Stomach (tissue), 9 donors: ENCODE data around the gene TLCD1. TPM values are rescaled to one million over a fixed set of nuclear protein-coding genes. Genes with fewer than 3 reads are reported as not detected.

Source experiments
- DNase-seq, 2 donors: peaks; one replicate each; pipeline versions ENCODE4 v3.0.0 to v3.0.0-alpha.2; 2013 to 2019
- H3K27ac ChIP-seq, 5 donors: fragments of 200-600 bp in 4 of 5; sonication (generic) in 4 of 5; one replicate each; pipeline ENCODE4 v1.5.1; 2013 to 2019; ENCODE audit warnings: mild to moderate bottlenecking in 1 of 5, moderate library complexity in 1 of 5
- H3K27me3 ChIP-seq, 3 donors: fragments of 200-600 bp; sonication (generic); one replicate each; pipeline ENCODE4 v1.5.1; 2017 to 2019; ENCODE audit warnings: mixed run types in 1 of 3
- H3K36me3 ChIP-seq, 4 donors: fragments of 200-600 bp; sonication (generic); 1 replicate in 3 of 4; 2 replicates in 1 of 4; pipeline ENCODE4 v1.5.1; 2016 to 2019
- H3K4me1 ChIP-seq, 4 donors: fragments of 200-600 bp; sonication (generic); one replicate each; pipeline ENCODE4 v1.5.1; 2016 to 2019
- H3K4me3 ChIP-seq, 4 donors: fragments of 200-600 bp; sonication (generic) in 3 of 4; one replicate each; pipeline ENCODE4 v1.5.1; 2016 to 2019; ENCODE audit warnings: mild to moderate bottlenecking in 1 of 4
- H3K9me3 ChIP-seq, 4 donors: fragments of 200-600 bp; sonication (generic); one replicate each; pipeline ENCODE4 v1.5.1; 2016 to 2019
- EP300 ChIP-seq: sonication (generic); formaldehyde crosslinking; IDR thresholded peaks from one replicate; pipeline ENCODE4 v1.6.1; 2017; ENCODE audit warnings: antibody characterized with exemption
- POLR2A ChIP-seq, 4 donors: fragments of 450-650 bp; IDR thresholded peaks; one replicate each; pipeline ENCODE4 v1.6.1; 2016; ENCODE audit warnings: antibody characterized with exemption in 4 of 4, control low read depth in 2 of 4, mild to moderate bottlenecking in 1 of 4, moderate library complexity in 1 of 4
- POLR2AphosphoS5 ChIP-seq, 3 donors: sonication (generic); formaldehyde crosslinking; IDR thresholded peaks; one replicate each; pipeline ENCODE4 v1.6.1; 2016; ENCODE audit warnings: antibody characterized with exemption in 3 of 3
- WGBS, 5 donors: extraction: QIAGEN DNeasy Blood & Tissue Kit in 3 of 5; methylation state at CpG; one replicate each; pipeline versions ENCODE4 v1.1.5 to v1.1.7; 2013 to 2018; 5-methylcytosine and 5-hydroxymethylcytosine counted together
- intact Hi-C: fragments of 100-400 bp; cut with DNase I; formaldehyde crosslinking; loops from one replicate; pipeline ENCODE4 v1.15.1; 2023; ENCODE audit warnings: low total_unique reads
- polyA plus RNA-seq, 3 donors: library from polyadenylated mRNA; stranded (reverse); fragments of 200-250 nt; gene quantifications; one replicate each; pipeline ENCODE4 v1.2.3, GENCODE V29; 2013
- total RNA-seq, 5 donors: library from RNA; depleted of rRNA; stranded (reverse); fragments of >200 nt; gene quantifications; one replicate each; pipeline versions ENCODE4 v1.1.0 to v1.2.3, GENCODE V29; 2014 to 2016
- TF ChIP-seq, protein P1 (sequence below), 7 experiments: fragments of 450-650 bp in 4 of 7; fragments of 200-600 bp in 3 of 7; sonication (generic) in 3 of 7; IDR thresholded peaks; one replicate each; pipeline ENCODE4 v1.5.1; 2016 to 2019; ENCODE audit warnings: antibody characterized with exemption in 7 of 7, control low read depth in 2 of 7, mild to moderate bottlenecking in 1 of 7
- donor health status: healthy with polysubstance abuse.
- donor health status: Bipolar disorder and iron deficiency.
- donor health status: healthy.

Gene TLCD1
- total and polyA plus RNA-seq, 8 donors: 2.6 to 21.0 (median 10.0) TPM; not detected in 2

DNA sequence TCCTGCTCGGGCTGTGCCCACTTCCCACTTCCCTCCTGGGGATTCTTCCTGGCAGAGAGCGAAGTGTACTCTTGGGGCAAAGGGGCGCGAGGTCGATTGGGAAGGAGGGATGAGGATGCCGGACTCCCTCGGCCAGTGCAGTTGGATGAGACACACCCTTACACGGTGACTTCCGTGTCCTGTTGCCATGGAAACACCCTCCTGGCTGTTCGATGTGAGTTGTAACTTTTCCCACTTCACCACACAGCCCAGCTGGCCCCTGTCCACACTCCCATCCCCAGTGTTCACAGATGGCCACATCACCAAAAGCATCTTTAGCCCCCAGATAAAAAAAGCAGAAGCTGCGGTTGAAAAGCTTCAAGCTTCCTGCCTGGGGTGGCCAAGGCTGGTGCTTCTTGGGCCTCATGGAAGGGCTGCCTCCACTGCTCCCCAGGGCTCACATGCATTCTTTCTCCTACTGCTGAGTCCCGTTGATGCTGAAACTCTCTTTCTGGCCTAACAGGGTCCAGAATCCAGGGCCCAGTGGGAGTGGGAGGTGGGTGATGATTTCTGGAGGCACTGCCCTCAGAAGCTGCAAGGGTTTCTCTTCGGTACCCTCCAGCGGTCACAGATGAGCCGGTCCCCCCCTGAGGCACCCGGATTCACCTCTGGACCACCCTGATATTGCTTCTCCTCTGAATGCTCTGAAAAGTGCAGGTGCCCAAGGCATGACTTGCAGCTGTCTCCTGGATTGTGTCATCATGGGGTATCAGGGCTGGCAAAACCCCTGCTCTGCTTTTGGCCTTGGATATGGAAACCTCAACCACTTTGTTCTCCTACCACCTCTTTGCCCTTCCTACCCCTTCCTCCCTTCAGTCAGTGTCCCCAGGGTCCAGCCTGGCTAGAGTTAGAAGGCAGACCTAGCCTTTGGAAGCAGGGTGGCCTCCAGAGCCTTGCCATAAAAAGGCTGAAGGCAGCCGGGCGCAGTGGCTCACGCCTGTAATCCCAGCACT is 15.6 kb upstream of the TLCD1 start:
- TF ChIP-seq, protein P1, sequence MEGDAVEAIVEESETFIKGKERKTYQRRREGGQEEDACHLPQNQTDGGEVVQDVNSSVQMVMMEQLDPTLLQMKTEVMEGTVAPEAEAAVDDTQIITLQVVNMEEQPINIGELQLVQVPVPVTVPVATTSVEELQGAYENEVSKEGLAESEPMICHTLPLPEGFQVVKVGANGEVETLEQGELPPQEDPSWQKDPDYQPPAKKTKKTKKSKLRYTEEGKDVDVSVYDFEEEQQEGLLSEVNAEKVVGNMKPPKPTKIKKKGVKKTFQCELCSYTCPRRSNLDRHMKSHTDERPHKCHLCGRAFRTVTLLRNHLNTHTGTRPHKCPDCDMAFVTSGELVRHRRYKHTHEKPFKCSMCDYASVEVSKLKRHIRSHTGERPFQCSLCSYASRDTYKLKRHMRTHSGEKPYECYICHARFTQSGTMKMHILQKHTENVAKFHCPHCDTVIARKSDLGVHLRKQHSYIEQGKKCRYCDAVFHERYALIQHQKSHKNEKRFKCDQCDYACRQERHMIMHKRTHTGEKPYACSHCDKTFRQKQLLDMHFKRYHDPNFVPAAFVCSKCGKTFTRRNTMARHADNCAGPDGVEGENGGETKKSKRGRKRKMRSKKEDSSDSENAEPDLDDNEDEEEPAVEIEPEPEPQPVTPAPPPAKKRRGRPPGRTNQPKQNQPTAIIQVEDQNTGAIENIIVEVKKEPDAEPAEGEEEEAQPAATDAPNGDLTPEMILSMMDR (IDR thresholded peaks at IDR 0.05): no peak
- TF ChIP-seq POLR2A (IDR thresholded peaks at IDR 0.05): no peak
- TF ChIP-seq POLR2AphosphoS5 (IDR thresholded peaks at IDR 0.05): no peak
- TF ChIP-seq EP300: no peak
- Histone ChIP-seq H3K4me3 (no peak overlapping the region), H3K36me3 (peaks cover 0 to 7% (median 0%) of the 10 kb centered on the region in 4 donors), H3K9me3 (no peaks in the 10 kb centered on the region), H3K27me3 (peaks cover 0 to 5% (median 0%) of the 10 kb centered on the region in 3 donors), H3K27ac (peak overlapping the region in 4 of 5 donors; percentile 96 to 99 (median 98)), H3K4me1 (peaks cover 28 to 54% (median 48%) of the 10 kb centered on the region in 4 donors)
- no peak for DNase-seq
- 68 to 73% (median 71%) methylated on average over 15 to 19 of the region's 19 CpGs for WGBS, 5 donors
- intact Hi-C loops: no loop called here

DNA sequence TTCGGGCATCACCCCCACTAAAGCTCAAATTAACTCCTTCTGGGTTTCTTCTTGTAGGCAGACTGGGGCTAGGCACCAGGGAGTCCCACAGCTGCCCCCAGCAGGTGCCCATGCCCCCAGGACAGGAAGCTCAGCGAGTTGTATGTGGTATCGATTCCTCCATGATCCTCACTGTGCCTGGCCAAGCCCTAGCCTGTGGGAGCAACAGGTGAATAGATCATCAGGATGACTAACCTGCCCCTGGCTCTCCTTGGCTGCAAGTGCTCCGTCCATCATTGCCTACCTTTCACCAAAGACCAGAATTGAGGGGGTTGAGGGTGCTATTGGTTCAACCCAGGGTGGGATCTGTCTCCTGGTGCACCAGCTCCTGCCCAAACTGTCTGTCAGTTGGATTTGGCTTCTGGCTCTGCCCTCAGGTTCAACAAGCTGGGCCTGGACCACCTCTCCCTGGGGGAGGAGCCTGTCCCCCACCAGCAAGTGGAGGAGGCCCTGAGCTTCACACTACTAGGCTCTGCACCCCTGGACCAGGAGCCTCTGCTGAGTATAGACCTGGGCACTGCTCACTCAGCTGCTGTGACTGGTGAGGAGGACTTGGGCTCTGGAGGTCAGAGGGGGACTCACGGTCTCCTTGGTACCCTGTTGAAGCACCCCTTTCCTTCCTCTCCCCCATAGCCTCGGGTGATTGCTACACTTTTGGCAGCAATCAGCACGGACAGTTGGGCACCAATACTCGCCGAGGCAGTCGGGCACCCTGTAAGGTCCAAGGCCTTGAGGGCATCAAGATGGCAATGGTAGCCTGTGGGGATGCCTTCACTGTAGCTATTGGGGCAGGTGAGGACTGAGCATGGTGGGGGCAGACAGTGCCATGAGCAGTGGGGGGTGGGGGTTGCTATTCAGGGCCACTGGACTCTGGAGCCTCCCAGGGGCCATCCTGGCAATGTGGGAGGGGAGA is 14.6 kb upstream of the TLCD1 start:
- no peak for DNase-seq
- Histone ChIP-seq H3K27ac (peak overlapping the region in 1 of 5 donors; percentile 97), H3K4me1 (peaks cover 19 to 44% (median 38%) of the 10 kb centered on the region in 4 donors), H3K9me3 (no peaks in the 10 kb centered on the region), H3K4me3 (no peak overlapping the region), H3K27me3 (peaks cover 0 to 5% (median 0%) of the 10 kb centered on the region in 3 donors), H3K36me3 (peaks cover 0 to 7% (median 0%) of the 10 kb centered on the region in 4 donors)
- TF ChIP-seq, protein P1 (IDR thresholded peaks at IDR 0.05): no peak
- no peak for TF ChIP-seq POLR2AphosphoS5 (IDR thresholded peaks at IDR 0.05)
- 86 to 88% (median 87%) methylated on average over 10 of the region's 10 CpGs for WGBS, 5 donors
- intact Hi-C loops: no loop called here

DNA sequence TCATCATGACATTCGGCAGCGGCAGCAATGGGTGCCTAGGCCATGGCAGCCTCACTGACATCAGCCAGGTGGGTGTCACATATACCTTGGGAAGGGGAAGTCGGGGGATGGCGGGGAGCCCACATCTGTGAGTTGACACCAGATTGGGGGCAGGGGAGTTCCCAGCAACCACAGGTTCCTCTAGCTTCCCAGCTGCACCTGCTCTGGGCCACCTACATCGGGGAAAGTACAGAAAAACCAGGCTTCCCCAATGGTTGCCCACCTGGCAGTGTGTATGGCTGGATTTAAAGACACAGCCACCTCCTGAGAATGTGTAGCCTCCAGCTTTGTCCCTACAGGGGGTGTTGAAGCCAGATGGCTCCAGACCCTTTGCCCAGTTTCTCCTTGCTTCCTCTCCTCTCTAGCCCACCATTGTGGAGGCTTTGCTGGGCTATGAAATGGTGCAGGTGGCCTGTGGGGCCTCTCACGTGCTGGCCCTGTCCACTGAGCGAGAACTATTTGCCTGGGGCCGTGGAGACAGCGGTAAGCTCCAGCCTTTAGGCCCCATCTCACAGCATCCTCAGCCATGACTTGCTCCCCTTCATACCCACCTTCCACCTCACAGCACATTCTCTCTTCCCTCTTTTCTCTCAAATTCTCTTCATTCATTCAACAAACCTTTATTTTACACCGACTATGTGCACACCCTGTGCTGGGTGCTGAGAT is 12.8 kb upstream of the TLCD1 start:
- WGBS, 5 donors: 87 to 91% (median 91%) methylated on average over 10 of the region's 10 CpGs
- no peak for DNase-seq
- intact Hi-C loops: no loop called here
- H3K27ac ChIP-seq: no peak overlapping the region
- no peak overlapping the region for H3K4me3 ChIP-seq
- H3K4me1 ChIP-seq: peaks cover 12 to 27% (median 23%) of the 10 kb centered on the region in 4 donors
- no peaks in the 10 kb centered on the region for H3K27me3 ChIP-seq
- TF ChIP-seq POLR2AphosphoS5 (IDR thresholded peaks at IDR 0.05) (no peak), EP300 (no peak), POLR2A (IDR thresholded peaks at IDR 0.05) (no peak)
- TF ChIP-seq, protein P1 (IDR thresholded peaks at IDR 0.05): no peak
- no peaks in the 10 kb centered on the region for H3K9me3 ChIP-seq
- peaks cover 0 to 14% (median 3%) of the 10 kb centered on the region in 4 donors for H3K36me3 ChIP-seq
